Spinal cord (tissue), 10 donors: ENCODE results near the gene C19orf85. TPM values are rescaled to one million over a fixed set of nuclear protein-coding genes. Genes with fewer than 3 reads are reported as not detected.

Experiments
- DNase-seq, 6 donors: peaks; one replicate each; pipeline versions ENCODE4 v3.0.0 to v3.0.0-alpha.2; 2013 to 2015; ENCODE audit warnings: low spot score in 6 of 6, low read depth in 4 of 6
- H3K27ac ChIP-seq: one replicate; pipeline ENCODE4 v1.5.1; 2013; ENCODE audit warnings: low read depth, low read length, control low read depth
- H3K27me3 ChIP-seq: one replicate; pipeline ENCODE4 v1.6.1; 2013; ENCODE audit warnings: low read length; ENCODE audit not compliant: control insufficient read depth, insufficient read depth
- H3K36me3 ChIP-seq: one replicate; pipeline ENCODE4 v1.6.1; 2013; ENCODE audit warnings: low read length; ENCODE audit not compliant: control insufficient read depth, insufficient read depth
- H3K4me1 ChIP-seq: one replicate; pipeline ENCODE4 v1.6.1; 2013; ENCODE audit warnings: low read length; ENCODE audit not compliant: control insufficient read depth, insufficient read depth
- H3K4me3 ChIP-seq: one replicate; pipeline ENCODE4 v1.5.1; 2013; ENCODE audit warnings: low read depth, low read length, control low read depth
- H3K9me3 ChIP-seq: one replicate; pipeline ENCODE4 v1.6.1; 2013; ENCODE audit warnings: low read length; ENCODE audit not compliant: control insufficient read depth, insufficient read depth
- WGBS: methylation state at CpG from one replicate; pipeline ENCODE4 v1.1.5; 2013; ENCODE audit warnings: missing lambda C conversion rate; ENCODE audit not compliant: insufficient coverage; 5-methylcytosine and 5-hydroxymethylcytosine counted together
- polyA plus RNA-seq, 2 donors: library from polyadenylated mRNA; unstranded; fragments of 120-200 nt; gene quantifications; one replicate each; pipeline ENCODE4 v1.2.1, GENCODE V29; 2013; ENCODE audit not compliant: insufficient read length in 2 of 2
- total RNA-seq, 2 donors: library from RNA; depleted of rRNA in 1 of 2; stranded (reverse); fragments of 120-200 nt in 1 of 2; fragments of >200 nt in 1 of 2; gene quantifications; one replicate each; pipeline versions ENCODE4 v1.2.3 to v1.2.4, GENCODE V29; 2013 to 2014
- donor health status: healthy.

C19orf85 gene
- total and polyA plus RNA-seq, 4 donors, result not detected

DNA sequence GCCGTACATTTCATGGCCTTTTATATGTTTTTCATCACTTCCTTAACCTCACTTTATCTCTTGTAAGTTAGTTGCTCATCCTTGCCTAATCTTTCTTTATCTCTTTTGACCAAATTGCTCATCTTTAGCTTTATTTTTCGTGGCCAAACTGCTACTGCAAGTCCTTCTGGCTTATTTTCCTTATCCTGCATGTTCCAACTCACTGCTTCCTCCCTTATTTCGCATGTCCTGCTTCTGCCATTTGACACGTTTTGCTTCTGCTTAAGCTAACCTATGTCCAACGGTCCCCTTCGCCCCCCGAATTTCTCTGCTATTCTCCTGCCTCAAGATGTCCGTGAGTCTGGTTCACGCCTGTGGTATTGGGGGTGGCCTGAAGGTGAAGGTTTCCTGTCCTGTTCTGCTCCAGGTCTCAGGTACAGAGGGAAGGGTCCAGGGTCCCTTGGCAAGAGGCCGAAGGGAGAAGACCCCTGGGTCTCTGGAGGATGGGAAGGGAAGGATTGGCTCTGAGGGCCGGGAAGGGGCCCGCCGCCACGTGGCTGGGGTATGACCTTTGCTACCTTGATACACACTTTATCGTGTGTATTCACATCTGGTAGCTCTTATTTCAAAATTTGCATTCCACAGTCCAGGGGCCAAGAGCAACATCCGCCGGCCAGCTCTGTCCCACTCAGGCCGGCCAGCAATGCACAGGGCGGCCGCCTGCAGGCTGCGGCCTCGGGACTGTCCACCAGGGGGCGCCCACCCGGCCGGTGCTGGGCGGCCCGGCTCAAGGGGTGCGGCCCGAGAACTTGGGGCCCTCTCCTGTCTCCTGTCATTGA, 2.9 kb upstream of the C19orf85 start:
- no peaks in the 10 kb centered on the region for H3K27me3 ChIP-seq
- no peaks in the 10 kb centered on the region for H3K36me3 ChIP-seq
- no peak overlapping the region for H3K27ac ChIP-seq
- 40% methylated on average over 25 of the region's 29 CpGs for WGBS
- DNase-seq, result peak in 1 of 6 donors; percentile 59
- no peak overlapping the region for H3K4me3 ChIP-seq
- H3K9me3 ChIP-seq, result no peaks in the 10 kb centered on the region
- H3K4me1 ChIP-seq, result peaks cover 4% of the 10 kb centered on the region

DNA sequence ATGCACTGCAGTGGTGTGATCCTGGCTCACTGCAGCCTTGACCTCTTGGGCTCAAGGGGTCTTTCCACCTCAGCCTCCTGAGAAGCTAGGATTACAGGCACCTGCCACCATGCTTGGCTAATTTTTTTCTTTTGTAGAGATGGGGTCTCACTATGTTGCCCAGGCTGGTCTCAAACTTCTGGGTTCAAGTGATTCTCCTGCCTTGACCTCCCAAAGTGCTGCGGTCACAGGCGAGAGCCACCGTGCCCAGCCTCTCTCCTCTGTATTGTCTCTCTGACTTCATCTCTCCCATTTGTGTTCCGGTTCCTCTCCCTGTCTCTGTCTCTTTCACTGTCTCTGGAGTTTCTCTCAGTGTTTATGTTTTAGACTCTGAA, 1.7 kb upstream of the C19orf85 start:
- WGBS, result 93% methylated on average over 4 of the region's 4 CpGs
- no peak for DNase-seq

DNA sequence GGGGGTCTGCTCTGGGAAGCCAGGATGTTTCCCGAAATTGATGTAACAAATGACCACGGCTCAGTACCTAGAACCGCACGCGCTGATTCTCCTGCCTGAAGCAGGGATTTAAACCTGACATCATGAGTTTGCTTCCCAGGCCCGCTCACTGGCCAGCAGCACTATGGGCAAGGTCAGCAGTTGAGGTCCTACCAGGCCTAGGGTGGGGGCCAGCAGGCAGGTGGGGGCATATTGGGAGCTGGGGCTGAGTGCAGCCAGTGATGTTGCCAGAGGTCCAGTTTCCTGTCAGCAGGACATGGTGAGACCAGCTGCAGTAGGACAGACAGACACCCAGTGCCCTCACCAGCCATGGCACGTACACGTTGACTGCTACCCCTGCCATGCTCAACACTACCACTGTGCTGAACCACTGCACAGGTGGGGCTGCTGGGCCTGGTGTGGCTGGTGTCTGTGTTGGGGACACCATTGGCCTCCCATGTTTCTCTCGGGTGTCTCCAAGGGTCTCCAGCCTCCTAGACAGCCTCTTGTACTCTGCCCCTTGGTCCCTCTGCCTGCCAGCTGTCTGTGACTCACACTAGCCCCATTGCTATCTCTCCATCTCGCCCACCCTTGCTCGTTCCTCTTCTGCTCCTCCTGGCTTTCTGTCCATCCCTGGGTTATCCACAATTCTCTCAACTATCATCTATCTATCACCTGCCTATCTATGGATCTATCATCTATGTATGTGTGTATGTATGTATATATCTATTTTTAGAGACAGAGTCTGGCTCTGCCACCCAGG, 1.1 kb upstream of the C19orf85 start:
- no peaks in the 10 kb centered on the region for H3K36me3 ChIP-seq
- DNase-seq, result no peak
- 89% methylated on average over 9 of the region's 11 CpGs for WGBS
- no peak overlapping the region for H3K27ac ChIP-seq
- H3K4me1 ChIP-seq, result peaks cover 18% of the 10 kb centered on the region
- H3K27me3 ChIP-seq, result no peaks in the 10 kb centered on the region
- no peaks in the 10 kb centered on the region for H3K9me3 ChIP-seq
- H3K4me3 ChIP-seq, result no peak overlapping the region

More for the DNA sequence above, 1.7 kb upstream of the C19orf85 start:
- no peak overlapping the region for H3K4me3 ChIP-seq
- no peak overlapping the region for H3K27ac ChIP-seq
- H3K36me3 ChIP-seq, result no peaks in the 10 kb centered on the region
- no peaks in the 10 kb centered on the region for H3K27me3 ChIP-seq
- H3K4me1 ChIP-seq, result peaks cover 13% of the 10 kb centered on the region
- H3K9me3 ChIP-seq, result no peaks in the 10 kb centered on the region

DNA sequence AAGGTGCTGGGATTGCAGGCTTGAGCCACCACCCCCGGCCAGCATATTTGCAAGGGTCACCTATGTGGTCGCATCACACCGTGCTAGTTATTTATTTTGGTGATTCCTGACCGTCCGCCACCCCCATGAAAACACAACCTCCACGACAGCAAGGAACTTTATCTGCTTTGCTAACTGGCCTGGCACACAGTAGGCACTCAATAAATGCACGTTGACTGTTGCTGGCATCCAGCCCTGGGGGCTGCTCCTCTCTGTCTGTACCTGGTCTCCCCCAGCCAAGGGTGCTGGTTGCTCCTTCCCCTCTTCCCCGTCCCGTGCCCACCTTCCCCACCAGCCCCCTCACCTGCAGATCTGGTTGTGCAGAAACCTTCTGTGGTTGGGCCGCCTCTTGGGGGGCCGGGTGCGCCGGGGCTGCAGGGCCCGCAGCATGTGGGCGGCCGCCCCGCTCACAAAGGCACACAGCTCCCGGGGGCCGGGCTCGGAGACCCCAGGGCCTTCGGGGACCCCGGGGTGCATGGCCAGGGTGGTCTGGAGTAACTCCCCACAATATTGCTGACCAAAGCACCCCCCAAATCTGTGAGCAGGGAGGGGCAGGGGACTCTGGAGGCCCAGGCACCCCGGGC, 401 bp downstream of the C19orf85 start:
- DNase-seq, result no peak
- Histone ChIP-seq H3K27me3 (no peaks in the 10 kb centered on the region), H3K4me3 (no peak overlapping the region), H3K36me3 (peaks cover 3% of the 10 kb centered on the region), H3K27ac (no peak overlapping the region), H3K4me1 (peaks cover 30% of the 10 kb centered on the region), H3K9me3 (no peaks in the 10 kb centered on the region)
- 73% methylated on average over 19 of the region's 23 CpGs for WGBS

DNA sequence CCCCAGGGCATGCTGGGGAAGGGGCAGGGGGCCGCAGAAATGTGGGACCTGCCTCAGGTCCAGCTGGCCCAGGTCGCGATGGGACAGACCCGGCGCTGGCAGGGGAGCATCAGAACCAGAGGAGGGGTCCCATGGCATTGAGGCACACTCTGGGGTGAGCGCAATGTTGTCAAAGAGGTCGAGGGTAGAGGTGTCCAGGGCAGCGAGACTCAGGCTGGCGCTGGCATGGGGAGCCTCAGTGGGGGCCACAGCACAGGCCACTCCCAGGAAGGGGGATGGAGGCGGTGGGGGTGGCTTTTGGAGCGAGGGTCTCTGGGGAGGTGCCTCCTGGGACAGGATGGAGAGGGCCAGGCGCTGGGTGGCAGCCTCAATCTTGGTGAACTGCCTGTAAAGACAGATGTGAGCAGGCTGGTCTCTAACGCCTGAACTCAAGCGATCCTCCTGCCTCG, 944 bp downstream of the C19orf85 start:
- no peak overlapping the region for H3K27ac ChIP-seq
- no peak overlapping the region for H3K4me3 ChIP-seq
- 71% methylated on average over 15 of the region's 15 CpGs for WGBS
- peaks cover 3% of the 10 kb centered on the region for H3K36me3 ChIP-seq
- DNase-seq, result no peak
- no peaks in the 10 kb centered on the region for H3K27me3 ChIP-seq
- no peaks in the 10 kb centered on the region for H3K9me3 ChIP-seq
- peaks cover 30% of the 10 kb centered on the region for H3K4me1 ChIP-seq

DNA sequence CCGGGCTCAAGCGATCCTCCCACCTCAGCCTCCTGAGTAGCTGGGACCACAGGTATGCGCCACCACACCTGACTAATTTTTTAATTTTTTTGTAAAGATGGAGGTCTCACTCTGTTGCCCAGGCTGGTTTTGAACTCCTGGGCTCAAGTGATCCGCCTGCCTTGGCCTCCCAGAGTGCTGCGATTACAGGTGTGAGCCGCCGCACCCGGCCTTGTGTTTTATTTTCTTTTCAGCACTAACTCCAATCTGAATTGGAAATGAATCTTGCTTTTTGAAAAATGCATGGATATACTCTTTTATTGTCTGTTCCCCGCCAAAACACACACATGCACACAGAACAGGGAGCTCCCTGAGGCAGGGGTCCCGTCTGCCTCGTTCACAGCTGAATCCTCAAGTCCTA, 1.8 kb downstream of the C19orf85 start:
- Histone ChIP-seq H3K27me3 (no peaks in the 10 kb centered on the region), H3K36me3 (peaks cover 3% of the 10 kb centered on the region), H3K4me1 (peaks cover 33% of the 10 kb centered on the region), H3K4me3 (no peak overlapping the region), H3K27ac (no peak overlapping the region), H3K9me3 (no peaks in the 10 kb centered on the region)
- 85% methylated on average over 3 of the region's 11 CpGs for WGBS
- DNase-seq, result no peak

DNA sequence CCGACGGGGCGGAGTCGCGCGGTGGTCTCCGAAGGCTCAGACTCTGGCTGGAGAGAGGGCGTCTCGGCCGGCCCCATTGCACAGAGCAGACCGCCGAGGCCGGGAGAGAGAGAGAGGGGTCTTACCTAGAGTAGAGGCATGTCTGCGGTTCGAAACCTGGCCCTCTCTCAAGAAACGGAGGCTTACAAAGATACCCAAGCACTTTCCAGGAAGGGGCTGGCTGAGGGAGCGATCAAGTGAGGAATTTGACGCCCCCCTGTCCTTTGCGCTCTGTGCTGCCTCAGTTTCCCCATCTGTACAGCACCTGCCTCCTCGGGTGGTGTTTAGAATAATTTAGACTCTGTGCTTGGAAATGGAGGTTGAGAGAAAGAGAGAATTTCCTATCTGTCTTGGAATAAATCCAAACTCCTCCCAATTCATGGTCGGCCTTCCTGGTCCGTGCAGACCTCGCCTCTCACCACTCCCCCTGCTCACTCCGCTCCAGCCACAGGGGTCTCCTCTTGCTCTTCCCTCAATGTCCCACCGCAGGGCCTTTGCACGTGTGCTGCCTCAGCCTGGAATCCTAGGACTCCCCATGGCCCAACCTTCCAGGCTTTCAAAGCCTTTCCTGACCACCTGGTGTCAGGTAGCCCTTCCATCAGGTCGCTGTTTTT, 2.5 kb downstream of the C19orf85 start:
- Histone ChIP-seq H3K4me3 (peak overlapping the region; percentile 58), H3K27ac (peak overlapping the region; percentile 71), H3K4me1 (peaks cover 30% of the 10 kb centered on the region), H3K9me3 (no peaks in the 10 kb centered on the region), H3K27me3 (no peaks in the 10 kb centered on the region), H3K36me3 (peaks cover 3% of the 10 kb centered on the region)
- 20% methylated on average over 23 of the region's 27 CpGs for WGBS
- no peak for DNase-seq

DNA sequence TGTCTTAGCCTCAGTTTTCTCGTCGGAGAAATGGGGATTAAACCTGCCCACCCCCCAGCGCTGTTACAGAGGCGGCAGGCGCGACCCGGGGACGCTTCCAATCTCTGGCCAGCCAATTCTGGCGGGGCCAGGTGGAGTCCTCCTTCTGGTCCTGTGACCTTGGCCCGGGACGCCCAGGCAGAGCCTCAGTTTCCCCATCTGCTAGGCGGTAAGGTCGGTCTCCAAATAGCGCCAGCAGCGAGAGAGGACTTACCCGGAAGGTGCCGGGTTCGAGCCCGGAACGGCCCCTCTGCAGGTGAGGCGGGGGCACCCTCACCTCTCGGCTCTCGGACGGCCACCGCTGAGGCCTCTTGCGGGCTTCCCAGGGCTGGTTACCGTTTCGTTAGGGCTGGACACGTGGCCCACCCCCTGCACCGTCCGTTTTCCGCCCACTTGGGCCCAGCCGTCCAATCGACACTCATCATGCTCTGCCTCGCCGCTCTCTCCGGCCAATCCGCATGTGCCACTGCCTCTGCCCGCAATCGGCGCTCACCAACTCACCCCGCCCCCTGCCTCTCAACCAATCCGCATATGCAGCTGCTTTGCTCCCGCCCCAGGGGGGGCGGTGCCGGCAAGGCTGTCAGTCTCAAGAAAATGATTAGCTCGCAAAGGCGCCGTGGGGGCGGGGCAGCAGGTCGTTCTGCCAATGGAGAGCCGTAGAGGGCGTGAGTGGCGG, 3.1 kb downstream of the C19orf85 start, which contains the start of gene ISOC2:
Gene ISOC2, minus strand, starts transcription at position 384 of the 715 bp plus-strand sequence. CDS start 5,156 bp downstream, outside the sequence.
- H3K27ac ChIP-seq, result peak within 1 kb of the TSS; percentile 90
- peaks cover 8% of the 10 kb centered on the region for H3K36me3 ChIP-seq
- no peaks in the 10 kb centered on the region for H3K27me3 ChIP-seq
- WGBS, result under 1% methylated on average over 54 of the region's 54 CpGs
- peak; percentile 95 to 100 (median 100) for DNase-seq
- H3K4me3 ChIP-seq, result peak within 1 kb of the TSS; percentile 92
- H3K9me3 ChIP-seq, result no peaks in the 10 kb centered on the region
- H3K4me1 ChIP-seq, result peaks cover 30% of the 10 kb centered on the region
